GM21447 (cell line): ENCODE results near the gene IFT122.

ENCODE experiments used
- ATAC-seq: cut with Tn5 transposase; IDR thresholded peaks from one replicate; pipeline ENCODE4 v1.9.1; 2021; ENCODE audit not compliant: unreplicated experiment

The IFT122 gene

DNA sequence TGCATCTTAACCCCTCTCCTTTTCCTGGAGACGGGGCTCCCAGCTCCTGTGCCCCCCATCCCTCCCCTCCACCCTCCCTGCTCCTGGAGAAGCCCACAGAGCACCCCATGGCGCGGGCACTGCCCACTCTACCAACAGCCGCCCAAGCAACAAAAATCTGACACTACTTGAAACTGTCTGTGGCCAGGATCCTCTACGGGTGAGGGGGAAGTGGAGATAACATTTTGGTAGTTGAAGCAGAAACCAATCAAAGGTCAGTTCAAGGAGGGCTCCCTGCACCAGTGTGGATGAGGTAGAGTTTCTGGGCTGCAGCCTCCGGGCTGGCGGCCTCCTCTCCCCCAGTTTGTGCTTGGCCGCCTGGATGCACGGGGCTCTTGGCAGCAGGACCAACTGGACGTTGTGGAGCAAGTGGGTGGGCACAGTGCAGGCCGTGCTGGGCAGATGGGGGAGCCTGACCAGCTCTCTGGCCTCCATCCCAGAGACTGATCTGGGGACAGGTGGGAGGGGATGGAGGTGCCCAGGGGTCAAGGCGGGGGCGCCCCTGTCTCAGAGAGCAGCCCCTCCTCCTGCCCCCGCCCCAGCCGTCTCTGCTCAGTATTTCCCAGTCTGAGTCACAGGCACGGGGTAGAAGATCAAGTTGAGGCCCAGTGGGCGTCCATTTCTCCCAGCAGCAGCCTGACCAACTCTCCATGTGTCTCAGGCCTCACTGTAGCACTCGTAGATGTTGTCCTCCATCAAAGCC lies 115.8 kb downstream of the IFT122 start:
- ATAC-seq, result no peak

DNA sequence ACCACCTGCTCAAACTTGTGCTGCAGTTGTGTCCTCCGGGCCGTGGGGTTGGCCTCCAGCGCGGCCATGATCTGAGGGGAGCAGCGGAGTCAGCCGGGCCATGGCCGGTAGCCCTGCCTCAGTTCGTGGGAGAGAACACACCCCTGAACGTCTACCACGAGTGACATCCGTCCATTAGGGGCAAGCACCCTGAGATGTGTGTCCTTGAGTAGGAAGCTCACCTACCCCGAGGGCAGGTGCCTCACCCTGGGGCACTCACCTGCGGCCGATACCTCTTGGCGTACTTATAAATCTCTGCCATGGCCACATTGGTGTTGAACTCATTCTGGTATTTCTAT lies 116.3 kb downstream of the IFT122 start:
- no peak for ATAC-seq

DNA sequence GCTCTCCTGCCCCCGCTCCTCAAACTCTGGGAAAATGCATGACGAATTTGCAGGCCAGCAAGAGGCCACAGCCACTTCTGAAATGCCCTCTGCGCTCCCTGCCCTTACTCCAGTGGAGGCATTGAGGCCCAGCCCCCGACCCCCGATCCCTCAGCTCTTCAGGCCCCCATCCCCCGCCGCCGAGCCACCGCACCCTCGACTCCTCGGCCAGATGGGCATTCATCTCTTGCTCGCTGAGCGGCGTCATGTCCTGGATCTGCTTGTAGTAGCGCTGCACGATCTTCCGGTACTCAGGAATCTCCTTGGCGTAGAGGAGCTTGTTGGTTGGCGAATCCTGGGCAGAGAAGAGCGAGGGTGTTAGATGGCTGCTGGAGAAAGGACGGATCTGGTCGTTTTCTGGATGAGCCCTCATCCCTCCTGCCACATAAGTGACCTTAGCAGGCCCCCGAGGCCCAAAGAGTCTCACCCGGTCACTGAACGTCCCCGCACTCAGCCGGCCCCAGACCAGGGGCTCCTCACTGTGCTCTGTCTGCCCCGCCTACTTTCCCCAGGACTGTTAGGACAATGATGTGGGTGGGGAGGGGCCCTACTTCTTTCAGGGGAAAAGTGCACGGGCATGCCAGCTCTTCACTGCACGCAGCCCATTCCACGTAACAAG lies 117.0 kb downstream of the IFT122 start:
- no peak for ATAC-seq

DNA sequence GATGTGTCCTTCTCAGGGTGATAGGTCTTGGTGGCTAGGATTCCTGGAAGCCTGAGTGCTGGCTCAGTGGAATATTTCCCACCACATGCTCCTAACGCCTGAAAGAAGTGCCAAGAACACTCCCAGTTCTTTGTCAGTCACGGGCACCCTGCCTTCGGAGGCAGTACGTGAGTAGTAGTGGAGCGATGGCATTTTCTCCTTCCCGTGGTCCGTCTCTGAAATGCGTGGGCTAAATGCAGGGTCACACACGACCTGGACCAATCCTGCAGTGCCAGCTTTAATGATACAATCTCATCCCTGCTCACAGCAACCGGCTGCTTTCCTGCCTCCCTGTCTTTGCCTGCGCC lies 117.5 kb downstream of the IFT122 start:
- no peak for ATAC-seq

DNA sequence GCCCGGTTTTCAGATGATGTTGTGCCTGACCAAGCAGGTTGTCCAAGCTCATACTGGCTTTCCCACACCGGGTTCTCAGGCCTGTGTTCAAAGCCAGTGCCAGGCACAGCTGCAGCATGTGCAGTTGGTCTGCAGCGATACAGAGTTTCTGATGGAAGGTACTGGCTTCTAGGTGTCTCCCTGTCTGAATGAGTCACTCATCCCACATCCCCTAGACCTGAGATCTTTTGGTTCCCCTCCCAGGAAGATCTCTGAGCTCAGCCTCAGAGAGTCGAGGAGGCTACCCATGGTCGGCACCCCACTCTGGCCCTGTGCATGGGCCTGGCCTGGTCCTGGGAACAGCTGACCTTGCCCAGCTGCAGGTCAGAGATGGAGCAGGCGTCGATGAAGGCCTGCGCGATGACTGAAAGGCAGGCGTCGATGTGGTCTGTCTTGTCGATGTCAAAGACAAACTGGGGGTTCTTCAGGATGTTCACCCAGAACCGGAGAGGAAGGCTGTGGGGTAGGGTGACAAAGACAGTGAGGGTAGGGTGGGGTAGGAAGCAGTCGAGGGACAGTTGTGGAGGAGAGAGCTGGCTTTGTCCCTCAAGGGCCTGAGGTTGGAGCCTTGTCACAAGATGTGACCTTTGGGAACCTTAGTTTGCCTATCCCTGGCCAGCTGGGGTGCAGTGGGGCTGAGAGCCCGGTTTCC lies 118.2 kb downstream of the IFT122 start:
- ATAC-seq, result no peak

DNA sequence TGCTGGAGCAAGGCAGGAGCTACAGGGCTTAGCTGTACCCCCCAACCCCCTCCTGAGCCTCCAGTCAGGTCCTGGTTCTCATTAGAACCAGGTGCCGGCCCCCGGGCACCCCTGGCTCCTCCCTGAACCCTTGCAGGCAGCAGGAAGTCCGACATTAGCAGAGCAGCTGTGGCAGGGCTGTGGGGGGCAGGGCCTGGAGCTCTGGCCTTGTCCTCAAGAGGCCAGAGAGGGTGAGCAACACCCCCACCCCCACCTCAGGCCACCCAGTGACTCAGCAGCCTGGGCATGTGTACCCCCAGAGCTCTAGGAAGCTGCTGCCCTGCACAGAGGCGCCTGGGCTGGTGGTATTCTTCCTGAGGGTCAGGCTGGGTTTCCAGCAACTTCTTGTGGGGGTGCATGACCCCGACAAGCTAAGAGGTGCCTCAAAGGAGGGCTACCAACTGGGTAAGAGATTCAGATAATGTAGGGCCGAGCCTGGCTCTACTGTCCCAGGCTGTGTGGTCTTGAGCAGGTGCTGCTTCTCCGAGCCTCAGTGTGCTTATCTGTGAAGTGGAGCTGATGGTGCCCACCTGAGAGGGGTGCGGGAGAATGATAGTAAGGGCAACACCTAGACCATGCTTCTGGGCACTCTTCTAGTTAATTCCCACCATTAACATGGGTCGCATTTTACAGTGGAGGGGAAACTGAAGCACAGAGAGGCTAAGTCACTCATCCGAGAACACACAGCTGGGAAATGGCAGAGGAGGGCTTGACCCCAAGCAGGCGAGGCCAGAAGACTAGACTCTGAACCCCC lies 118.9 kb downstream of the IFT122 start:
- ATAC-seq, result no peak

DNA sequence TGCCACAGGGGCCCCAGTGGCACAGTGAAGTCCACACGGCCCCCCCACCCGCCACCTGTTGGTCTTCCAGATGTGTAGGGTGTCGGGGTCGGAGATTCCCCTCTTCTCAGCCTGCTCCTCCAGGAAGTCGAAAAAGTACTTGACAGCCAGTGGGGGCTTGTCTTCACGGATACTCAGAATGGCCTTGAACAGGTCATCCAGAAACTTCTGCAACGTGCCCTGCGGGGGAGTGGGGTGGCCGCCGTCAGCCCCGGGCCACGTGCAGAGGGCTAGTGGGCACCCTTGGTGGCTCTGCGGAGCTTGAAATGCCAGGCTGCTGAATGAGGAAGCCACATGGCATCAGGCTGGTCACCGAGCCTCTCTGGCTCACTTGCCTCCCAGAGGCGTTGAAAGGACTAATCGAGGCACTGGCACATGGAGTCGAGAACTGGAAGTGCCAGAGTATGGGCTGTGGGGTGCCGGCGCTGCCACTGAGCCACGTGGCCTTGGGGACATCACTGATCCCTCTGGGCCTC lies 119.6 kb downstream of the IFT122 start:
- no peak for ATAC-seq

DNA sequence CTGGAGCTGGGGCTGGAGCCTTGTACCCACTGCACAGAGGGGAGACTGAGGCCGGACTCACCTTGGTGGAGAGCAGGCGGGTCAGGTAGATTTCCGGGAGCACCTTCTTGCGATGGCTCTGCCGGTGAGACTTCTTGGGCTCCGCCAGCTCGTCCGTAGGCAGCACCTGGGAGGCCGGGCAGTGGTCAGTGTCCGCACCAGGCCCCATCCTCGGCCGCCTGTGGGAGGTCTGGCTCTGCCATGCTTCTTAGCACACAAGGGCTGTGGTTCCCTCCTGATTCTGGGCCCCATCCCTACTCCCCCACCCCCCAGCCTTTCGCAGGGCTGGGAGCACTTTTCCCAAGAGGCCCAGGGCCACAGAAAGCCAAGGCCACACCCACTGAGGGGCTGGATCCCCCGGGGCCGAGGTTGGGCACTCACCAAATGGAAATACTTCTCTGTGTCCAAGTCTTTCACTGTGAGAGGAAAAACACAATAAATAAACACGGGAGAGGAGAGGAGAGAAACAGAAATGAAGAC lies 120.3 kb downstream of the IFT122 start:
- ATAC-seq, result no peak

DNA sequence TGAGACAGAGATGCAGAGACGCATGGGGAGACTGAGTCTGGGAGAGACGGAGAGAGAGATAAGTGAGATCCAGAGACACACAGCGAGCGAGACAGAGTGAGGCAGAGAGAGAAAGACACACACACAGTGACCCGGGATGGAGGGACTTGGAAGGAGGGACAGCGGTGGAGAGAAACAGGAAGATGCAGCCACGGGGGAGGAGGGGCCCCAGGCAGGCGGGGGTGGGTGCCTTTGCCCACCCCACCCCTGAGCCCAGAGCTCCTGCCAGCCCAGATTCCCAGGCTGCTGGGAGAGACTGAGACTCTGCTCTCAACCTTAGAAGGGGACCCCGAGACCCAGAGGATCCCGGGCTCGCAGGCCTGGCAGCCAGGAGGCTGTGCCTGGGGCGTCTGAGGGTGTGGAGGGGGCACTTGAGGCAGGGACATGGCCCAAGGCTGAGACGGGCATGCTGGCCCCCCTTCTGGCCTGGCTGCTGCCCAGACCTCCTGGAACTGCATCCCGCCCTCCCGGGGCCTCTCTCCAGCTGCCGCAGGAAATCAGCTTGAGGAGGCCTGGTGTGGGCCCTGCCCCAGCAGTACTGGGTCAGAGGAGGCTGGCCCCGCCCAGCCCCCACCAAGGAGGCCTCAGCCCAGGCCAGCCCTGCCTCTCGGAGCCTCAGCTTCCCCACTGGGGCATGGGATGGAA lies 121.0 kb downstream of the IFT122 start:
- ATAC-seq, result no peak

DNA sequence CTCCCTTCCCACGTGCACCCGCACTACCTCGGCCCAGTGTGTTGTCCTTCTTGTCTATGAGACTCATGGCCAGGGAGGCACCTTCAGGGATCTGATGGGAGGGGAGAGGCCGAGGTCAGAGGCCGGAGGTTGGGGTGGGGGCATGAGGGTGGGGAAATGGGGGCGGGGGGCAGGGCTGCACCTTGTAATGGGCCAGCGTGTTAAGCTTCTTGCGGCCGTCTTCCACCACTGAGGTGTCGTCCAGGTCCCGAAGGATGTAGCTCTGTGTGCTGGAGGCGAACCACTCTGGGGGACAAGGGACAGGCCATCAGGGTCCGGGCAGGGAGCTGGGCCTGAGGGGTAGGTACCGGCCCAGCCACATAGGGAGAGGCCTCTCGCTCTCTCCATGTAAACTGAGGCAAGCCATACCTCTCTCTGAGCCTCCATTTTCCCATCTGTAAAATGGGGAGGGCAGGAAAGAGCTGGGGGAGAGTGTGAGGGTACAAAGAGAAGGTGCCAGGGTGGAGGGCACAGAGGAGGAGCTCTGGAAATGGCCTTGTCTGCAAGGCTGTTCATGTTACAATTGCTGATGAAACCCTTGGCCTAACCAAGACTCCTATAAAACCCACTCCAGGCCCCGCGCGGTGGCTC lies 121.7 kb downstream of the IFT122 start:
- ATAC-seq, result no peak

DNA sequence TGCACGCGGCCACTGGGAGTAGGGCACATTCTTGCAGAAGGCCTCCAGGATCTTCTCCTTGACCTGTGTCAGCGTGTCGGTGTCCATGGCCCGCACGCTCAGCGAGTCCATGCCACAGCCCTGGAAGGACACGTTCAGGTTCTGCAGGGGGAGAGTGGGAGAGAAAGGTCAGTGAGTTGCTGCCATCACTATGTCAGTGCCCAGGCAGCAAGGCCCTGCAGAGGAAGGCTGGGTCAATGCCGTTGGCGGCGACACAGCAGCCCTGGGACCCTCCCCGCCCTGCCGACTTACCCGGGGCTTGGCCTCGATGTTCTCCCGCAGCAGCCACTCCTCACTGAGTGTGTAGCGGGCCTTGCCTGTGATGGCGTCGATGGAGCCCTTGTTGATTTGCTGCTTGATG lies 122.8 kb downstream of the IFT122 start:
- no peak for ATAC-seq

DNA sequence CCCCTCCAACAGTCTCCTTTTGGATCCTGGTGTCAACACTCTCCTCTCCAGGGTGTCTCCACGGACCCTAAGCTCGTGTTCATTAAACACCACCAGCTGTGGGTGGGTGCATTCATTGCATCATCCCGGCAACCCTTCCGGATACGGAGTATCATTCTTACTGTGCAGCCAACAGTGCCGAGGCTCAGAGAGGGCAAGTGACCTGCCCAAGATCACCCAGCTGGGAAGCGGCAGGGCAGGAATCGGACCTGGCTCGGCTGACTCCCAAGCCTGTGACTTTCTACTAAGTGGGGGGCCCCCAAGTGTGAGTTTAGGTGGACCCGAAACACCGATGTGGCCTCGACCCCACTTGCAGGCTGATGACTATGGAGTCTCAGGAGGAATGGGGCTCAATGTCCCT lies 123.3 kb downstream of the IFT122 start:
- no peak for ATAC-seq

DNA sequence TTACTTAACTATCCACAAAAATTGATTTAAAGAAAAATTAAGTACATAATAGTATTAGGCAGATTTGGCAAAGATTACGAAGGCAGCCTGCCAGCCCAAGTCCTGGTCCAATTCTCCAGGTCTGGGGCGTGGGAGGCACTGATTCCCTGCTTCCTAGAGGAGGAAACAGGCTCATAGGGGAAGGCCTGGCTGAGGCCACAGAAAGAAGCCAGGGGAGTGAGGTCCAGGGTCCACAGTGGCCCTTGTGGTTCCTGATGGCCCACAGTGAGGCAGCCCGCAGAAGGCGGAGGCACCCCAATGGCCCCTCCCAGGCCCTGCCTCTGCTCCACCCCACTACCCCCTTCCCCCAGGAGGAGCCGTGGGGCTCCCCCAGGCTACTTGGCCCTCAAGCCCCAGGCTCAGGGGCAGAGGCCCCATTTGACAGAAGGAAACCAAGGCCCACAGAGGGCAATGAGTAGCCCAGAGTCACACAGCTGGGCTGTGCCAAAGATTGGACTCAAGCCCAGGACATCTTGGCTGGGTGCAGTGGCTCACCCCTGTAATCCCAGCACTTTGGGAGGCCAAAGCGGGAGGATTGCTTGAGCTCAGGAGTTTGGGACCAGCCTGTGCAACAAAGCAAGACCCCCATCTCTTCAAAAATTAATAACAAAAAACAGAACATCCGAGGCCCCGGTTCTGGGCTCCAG lies 124.0 kb downstream of the IFT122 start:
- ATAC-seq, result no peak

DNA sequence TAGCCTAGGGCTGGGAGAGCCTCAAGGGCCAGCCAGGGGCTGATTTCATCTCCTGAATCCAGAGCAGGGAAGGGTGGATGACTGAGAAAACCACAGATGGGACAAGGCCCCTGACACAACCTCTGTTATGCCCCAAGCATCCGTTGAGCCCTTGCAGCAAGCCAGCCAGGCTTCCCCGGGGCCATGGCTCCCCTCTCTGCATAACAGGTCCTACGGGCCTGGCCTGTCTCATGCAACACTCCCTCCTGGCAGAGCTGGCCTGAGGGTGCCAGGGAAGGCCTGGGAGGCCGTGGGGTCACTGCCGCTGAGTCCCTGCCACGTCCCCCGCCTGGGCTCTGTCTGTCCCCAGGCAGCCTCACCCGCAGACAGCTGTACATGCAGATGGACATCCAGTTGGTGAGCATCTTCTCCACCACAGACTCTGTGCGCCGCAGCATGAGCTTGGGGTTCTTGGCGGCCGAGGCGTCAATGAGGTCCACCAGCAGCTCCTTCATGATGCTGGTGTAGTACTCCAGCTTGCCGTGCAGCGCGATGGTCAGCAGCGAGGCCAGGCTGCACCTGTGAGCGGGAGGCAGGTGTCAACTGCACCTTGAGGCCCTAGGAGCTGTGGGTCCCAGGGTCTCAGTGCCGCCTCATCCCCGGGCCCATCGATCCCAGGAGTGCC lies 125.1 kb downstream of the IFT122 start:
- no peak for ATAC-seq

DNA sequence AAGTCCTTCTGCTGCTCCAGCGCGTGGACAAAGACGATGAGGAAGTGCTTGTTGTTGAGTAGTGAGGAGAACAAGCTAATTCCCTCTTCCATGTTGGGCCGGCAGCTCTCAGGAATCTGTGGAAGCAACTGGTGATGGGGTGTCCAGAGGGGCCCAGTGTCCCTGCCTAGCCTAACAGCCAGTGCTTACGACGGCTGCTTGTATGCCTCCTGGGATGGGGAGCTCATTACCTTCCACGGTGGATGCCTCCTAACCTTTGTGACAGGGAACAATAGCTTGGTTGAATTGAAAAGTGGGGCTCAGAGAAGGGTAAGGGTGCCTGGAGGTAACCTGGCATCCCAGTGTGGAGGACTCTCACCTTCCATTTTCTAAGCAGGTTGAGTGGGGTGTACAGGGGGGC lies 125.9 kb downstream of the IFT122 start:
- no peak for ATAC-seq

DNA sequence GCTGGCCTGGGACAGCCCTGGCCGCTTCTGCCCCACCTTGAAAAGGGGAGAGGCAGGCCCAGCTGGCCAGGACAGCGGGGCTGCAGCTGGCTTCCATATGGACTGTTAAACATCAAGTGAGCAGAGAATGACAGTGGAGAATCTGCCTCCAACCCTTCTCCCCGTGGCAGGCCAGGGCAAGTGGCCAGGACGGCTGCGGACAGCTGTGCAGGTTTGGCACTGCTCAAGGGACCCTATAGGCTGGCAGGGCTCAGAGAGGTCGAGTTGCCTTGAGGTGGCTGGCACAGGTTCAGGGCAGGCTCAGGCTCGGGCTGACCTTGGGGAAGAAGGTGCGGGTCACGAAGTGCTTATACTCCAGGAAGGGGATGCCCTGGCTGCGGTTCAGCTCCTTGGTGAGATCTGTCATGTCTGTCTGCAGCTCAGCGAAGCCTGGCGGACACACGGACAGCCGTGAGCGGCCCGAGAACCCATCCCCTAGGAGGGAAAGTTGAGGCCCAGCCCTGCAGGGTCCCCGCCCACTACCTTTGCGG lies 127.2 kb downstream of the IFT122 start:
- ATAC-seq, result no peak

DNA sequence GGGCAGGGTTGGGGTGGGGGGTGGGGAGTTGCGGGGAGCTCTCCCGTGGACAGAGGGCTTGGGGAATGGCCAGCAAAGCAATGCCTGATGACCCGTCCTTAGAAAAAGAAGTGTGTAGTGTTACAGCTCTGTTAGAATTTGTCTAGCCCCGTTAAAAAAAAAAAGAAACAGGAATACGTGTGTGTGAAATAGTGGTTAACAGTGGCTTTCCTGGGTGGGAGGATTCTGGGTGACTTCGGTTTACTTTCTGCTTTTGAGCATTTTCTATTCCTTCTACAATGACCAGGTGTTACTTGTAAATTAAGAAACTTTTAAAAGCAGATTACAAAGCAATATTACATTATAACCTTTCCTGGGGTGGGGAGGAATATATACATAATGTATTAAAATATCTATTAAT lies 127.9 kb downstream of the IFT122 start:
- no peak for ATAC-seq

DNA sequence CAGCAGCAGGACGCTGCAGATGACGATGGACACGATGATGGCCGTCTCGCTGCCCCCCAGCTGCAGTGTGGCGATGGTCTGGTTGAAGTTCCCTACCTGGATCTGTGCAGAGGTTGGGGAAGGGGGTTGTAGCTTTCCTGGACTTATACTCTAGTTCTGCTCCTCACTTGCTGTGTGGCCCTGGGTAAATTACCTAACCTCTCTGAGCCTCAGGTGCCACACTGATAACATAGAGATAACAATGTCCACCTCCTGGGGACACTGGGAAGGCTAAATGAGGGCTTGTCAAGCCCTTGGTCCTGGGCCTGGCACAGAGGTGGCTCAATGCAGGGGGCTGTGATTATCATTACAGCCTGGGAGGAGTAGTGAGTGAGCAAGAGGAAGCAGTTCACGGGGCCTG lies 129.8 kb downstream of the IFT122 start:
- no peak for ATAC-seq
